ENCODE results near the gene SETD2. TPM values are rescaled to one million over a fixed set of nuclear protein-coding genes. Genes with fewer than 3 reads are reported as not detected.

SETD2 gene
- polyA plus RNA-seq, 1 experiment: 30.8 TPM

DNA sequence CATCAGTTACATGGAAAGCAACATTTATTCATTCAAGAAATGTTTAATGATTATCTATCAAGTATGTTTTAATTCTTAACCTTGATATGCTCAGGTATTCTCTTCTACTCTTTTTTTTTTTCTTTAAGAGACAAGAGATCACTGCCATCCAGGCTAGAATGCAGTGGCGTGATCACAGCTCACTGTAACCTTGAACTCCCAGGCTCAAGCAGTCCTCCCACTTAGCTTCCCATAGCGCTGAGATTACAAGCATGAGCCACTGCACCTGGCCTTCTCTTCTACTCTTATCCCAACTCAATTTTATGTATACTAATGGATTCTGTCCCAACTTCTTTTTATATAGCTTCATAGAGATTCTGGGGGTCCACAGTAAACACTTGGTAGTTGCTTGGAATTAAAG lies 50.9 kb downstream of the SETD2 start:
- CTCF ChIA-PET: interaction anchor here (0.5 kb wide), 1 partner anchor 651 kb away, joined by 3 read pairs; no protein-coding TSS in a partner anchor

DNA sequence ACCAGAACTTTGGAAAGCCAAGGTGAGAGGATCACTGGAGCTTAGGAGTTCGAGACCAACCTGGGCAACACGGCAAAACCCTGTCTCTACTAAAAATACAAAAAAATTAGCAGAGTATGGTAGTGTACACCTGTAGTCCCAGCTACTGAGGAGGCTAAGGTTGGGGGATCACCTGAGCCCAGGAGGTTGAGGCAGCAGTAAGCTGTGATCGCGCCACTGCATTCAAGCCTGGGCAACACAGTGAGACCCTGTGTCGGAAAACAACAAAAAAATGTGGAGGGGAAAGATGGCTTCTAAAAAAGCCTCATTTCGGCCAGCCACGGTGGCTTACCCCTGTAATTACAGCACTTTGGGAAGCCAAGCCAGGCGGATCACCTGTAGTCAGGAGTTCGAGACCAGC lies 54.5 kb downstream of the SETD2 start:
- Histone ChIP-seq H3K9me3 (ENCODE audit: control insufficient read depth, insufficient read depth, low read length) (no peaks in the 10 kb centered on the region), H3K4me3 (ENCODE audit: low read depth, low read length) (no peak overlapping the region), H3K27ac (ENCODE audit: low read depth, low read length) (no peak overlapping the region), H3K27me3 (ENCODE audit: control insufficient read depth, insufficient read depth, low read length) (no peaks in the 10 kb centered on the region)
- TF ChIP-seq, protein P1, sequence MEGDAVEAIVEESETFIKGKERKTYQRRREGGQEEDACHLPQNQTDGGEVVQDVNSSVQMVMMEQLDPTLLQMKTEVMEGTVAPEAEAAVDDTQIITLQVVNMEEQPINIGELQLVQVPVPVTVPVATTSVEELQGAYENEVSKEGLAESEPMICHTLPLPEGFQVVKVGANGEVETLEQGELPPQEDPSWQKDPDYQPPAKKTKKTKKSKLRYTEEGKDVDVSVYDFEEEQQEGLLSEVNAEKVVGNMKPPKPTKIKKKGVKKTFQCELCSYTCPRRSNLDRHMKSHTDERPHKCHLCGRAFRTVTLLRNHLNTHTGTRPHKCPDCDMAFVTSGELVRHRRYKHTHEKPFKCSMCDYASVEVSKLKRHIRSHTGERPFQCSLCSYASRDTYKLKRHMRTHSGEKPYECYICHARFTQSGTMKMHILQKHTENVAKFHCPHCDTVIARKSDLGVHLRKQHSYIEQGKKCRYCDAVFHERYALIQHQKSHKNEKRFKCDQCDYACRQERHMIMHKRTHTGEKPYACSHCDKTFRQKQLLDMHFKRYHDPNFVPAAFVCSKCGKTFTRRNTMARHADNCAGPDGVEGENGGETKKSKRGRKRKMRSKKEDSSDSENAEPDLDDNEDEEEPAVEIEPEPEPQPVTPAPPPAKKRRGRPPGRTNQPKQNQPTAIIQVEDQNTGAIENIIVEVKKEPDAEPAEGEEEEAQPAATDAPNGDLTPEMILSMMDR (IDR thresholded peaks at IDR 0.05; ENCODE audit: low read depth, low read length): no peak
- no peak for DNase-seq (ENCODE audit: low read depth, low spot score)
- ChIA-PET CTCF (no interaction called here), POLR2A (no interaction called here)

More for the DNA sequence above, 50.9 kb downstream of the SETD2 start:
- TF ChIP-seq, protein P1 (IDR thresholded peaks at IDR 0.05; ENCODE audit: low read depth, low read length): no peak
- H3K9me3 ChIP-seq (ENCODE audit: control insufficient read depth, insufficient read depth, low read length): no peaks in the 10 kb centered on the region
- peak overlapping the region; percentile 62 for H3K27ac ChIP-seq (ENCODE audit: low read depth, low read length)
- DNase-seq (ENCODE audit: low read depth, low spot score): no peak
- POLR2A ChIA-PET: interaction anchor here (0.8 kb wide), 1 partner anchor 51 kb away, joined by 4 read pairs; the partner anchor contains the start of gene SETD2
- H3K27me3 ChIP-seq (ENCODE audit: control insufficient read depth, insufficient read depth, low read length): no peaks in the 10 kb centered on the region
- no peak overlapping the region for H3K4me3 ChIP-seq (ENCODE audit: low read depth, low read length)

DNA sequence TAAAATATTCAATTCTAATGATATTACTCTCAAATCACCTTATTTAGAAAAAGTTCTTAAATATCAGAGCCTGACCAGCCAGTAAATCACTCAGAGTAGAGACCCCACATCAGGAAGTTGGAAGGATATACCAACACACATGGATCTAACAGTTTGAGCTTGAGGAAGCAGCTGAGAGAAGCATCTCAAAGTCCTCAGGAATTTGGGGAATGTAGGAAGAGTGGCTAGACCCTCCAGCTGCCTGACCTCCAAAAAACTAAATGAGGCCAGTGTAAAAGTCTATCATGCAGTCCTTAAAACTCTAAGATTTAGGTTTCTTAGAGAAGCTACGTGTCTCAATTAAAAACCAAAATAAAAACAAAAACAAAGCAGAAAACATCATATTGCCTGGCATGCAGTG lies 55.4 kb downstream of the SETD2 start:
- DNase-seq (ENCODE audit: low read depth, low spot score): peak; percentile 15
- H3K27ac ChIP-seq (ENCODE audit: low read depth, low read length): no peak overlapping the region
- H3K4me3 ChIP-seq (ENCODE audit: low read depth, low read length): no peak overlapping the region
- no peaks in the 10 kb centered on the region for H3K27me3 ChIP-seq (ENCODE audit: control insufficient read depth, insufficient read depth, low read length)
- POLR2A ChIA-PET: interaction anchor here (1.0 kb wide), 1 partner anchor 13 kb away, joined by 19 read pairs; no protein-coding TSS in a partner anchor
- H3K9me3 ChIP-seq (ENCODE audit: control insufficient read depth, insufficient read depth, low read length): no peaks in the 10 kb centered on the region
- TF ChIP-seq, protein P1 (IDR thresholded peaks at IDR 0.05; ENCODE audit: low read depth, low read length): no peak
- CTCF ChIA-PET: interaction anchor here (1.1 kb wide), 1 partner anchor 173 kb away, joined by 4 read pairs; no protein-coding TSS in a partner anchor

DNA sequence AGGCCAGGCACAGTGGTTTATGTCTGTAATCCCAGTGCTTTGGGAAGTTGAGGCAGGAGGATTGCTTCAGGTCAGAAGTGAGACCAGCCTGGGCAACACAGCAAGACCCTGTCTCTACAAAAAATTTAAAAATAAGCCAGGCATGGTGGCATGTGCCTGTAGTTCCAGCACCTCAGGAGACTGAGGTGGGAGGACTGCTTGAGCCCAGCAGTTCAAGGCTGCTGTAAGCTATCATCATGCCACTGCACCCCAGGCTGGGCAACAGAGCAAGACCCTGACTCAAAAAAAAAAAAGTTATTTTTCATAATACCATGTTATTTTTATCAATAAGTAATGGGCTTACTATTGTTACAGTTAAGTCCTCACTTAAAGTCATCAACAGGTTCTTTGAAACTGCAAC lies 59.7 kb downstream of the SETD2 start:
- Histone ChIP-seq H3K4me3 (ENCODE audit: low read depth, low read length) (no peak overlapping the region), H3K9me3 (ENCODE audit: control insufficient read depth, insufficient read depth, low read length) (no peaks in the 10 kb centered on the region), H3K27ac (ENCODE audit: low read depth, low read length) (no peak overlapping the region), H3K27me3 (ENCODE audit: control insufficient read depth, insufficient read depth, low read length) (no peaks in the 10 kb centered on the region)
- DNase-seq (ENCODE audit: low read depth, low spot score): no peak
- ChIA-PET POLR2A (no interaction called here), CTCF (no interaction called here)
- TF ChIP-seq, protein P1 (IDR thresholded peaks at IDR 0.05; ENCODE audit: low read depth, low read length): no peak

DNA sequence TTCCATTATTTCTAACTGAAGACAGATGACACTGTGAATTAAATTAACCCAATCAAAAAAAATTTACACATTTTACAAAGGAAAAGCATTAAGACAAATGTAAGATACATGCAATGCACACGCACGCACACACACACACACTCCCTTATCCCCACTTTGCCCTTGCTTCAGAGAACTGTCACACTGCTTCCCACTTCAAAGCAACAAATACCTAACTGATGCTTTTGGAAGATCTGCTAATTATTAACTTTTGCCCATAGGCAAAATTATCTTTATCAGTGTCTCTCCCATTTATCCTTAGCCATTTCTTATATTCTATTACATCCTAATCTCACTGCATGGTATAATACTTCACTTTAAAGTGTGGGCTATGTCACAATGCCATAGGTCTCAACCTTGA lies 60.3 kb downstream of the SETD2 start:
- POLR2A ChIA-PET: no interaction called here
- H3K27me3 ChIP-seq (ENCODE audit: control insufficient read depth, insufficient read depth, low read length): no peaks in the 10 kb centered on the region
- DNase-seq (ENCODE audit: low read depth, low spot score): no peak
- H3K9me3 ChIP-seq (ENCODE audit: control insufficient read depth, insufficient read depth, low read length): no peaks in the 10 kb centered on the region
- CTCF ChIA-PET: no interaction called here
- no peak overlapping the region for H3K27ac ChIP-seq (ENCODE audit: low read depth, low read length)
- TF ChIP-seq, protein P1 (IDR thresholded peaks at IDR 0.05; ENCODE audit: low read depth, low read length): no peak
- H3K4me3 ChIP-seq (ENCODE audit: low read depth, low read length): no peak overlapping the region
